DMS 273 (cell line): ENCODE results near the gene RTF2.
A peak's percentile ranks its signal among the peaks of the same experiment; 100 is the strongest.
"Not testable (repeated sequence)": the region's sequence is repeated elsewhere in the genome, so short reads cannot be mapped to it uniquely, and the experiment has no call there.

ENCODE experiments used
- DNase-seq: peaks from one replicate; lab custom pipeline; 2025; ENCODE audit not compliant: unreplicated experiment; lab: John Stamatoyannopoulos, UW

Gene RTF2

DNA sequence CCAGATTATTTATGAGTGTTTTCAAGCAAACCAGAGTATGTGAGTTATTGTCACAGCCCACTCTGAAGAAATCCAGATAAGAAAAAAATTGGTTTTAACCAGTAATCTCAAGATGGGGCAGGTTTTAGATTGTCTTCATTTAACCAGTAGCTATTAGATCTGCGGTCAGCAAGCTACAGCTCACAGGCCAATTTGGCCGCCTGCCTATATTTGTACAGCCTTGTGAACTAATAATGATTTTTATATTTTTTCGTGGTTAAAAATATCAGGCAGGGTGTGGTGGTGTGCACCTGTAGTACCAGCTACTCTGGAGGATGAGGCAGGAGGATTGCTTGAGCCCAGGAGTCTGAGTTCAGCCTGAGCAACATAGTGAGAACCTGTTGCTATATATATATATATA is 69.6 kb downstream of the RTF2 start:
- DNase-seq = no peak

DNA sequence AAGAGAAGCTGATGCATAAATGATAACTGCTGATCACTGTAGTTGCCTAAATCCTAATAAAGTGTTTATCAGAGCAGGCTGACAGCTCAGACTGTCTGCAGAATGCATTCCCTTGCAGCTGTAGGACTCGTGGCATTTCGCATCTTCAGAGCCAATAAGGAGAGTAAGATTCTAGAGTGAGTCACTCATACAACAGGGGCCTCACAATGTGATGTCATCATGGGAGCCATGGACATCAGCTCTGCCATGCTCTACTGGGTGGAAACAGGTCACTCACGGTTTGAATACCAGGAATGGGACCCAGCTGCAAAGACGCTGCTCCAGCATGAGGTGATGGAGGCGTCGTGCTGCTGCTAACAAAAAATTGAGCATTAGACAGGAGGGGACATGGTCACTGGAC is 72.0 kb downstream of the RTF2 start:
- DNase-seq = no peak

DNA sequence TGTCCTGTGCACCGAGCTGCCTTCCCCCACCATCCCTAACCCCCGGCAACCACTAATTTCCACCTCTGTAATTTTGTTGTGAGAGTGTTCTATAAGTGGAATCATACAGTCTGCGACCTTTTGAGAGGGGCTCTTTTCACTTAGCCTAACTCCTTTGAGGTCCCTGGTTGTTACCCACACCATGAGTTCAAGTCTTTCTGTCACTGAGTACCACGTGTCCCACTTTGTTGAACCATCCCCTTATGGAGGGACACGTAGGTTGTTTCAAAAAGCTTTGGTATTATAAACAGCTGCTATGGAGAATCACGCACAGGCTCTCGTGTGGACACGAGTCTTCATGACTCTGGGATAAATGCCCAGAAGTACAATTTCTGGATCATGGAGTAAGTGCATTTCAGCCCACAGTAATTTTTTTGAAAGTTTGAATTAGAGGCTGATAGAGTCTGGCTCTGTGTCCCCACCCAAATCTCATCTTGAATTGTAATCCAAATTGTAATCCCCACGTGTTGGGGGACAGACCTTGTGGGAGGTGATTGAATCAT is 74.1 kb downstream of the RTF2 start:
- no peak for DNase-seq

DNA sequence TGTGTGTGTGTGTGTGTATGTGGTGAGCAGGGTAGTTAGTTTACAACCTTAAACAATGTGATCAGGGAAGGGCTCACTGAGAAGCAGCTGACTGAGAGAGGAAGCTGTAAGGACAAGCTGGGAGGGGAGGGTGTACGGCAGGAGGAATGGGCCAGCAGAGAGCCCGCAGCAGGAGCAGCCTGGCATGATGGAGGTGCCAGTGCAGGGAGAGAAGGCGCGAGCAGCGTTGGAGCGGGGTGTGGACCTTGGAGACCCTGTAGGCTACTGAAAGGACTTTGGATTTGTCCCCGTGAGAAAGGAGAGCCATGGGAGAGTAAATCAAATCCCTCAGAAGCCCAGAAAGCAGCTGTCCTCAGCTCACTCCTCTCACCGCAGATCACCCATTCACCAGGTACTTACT is 83.1 kb downstream of the RTF2 start:
- no peak for DNase-seq

DNA sequence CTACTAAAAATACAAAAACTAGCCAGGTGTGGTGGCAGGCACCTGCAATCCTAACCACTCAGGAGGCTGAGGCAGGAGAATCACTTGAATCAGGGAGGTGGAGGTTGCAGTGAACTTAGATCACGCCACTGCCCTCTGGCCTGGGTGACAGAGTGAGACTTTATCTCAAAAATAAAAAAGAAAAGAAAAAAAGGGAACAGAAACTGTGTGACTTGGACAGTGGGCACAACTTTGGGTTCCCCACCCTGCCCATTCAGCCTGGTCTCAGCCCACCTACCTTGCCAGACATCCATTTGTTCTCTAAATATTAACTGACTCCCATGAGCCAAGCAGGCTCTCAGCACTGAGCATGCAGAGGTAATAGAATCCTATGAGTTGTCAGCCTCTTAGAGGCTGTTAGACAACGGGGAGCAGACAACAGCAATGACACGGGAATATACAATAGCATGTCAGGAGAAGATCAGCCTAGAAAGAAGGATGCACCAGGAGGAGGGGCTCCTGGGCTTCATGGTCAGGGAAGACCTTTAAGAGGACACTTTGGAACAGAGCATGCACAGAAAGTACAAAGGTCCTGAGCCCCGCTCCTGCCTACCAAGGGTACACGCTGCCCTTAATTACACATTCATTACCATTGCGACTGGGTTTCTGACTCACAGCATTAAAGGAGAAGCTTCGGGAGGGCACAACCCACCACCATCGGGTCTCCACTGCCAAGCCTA is 84.6 kb downstream of the RTF2 start:
- peak; percentile 13 for DNase-seq

DNA sequence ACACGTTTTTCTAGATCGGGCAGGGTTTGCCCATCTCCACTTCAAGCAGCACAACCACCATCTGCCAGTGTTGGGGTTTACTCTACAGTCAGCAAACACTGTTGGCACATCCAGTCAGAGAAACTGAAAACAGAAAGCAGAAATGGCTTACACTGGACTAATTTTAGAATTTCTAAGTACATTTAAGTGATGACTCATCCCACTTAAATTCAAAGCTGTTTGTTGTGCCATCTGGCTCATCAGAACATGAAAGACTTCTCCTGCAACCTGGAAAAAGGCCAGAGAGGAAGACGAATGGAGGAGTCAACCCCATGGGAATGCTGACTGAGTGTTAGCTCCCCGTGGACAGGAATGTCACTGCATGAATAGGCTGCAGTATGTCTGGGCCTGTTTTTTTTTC is 86.4 kb downstream of the RTF2 start:
- peak; percentile 99 for DNase-seq

DNA sequence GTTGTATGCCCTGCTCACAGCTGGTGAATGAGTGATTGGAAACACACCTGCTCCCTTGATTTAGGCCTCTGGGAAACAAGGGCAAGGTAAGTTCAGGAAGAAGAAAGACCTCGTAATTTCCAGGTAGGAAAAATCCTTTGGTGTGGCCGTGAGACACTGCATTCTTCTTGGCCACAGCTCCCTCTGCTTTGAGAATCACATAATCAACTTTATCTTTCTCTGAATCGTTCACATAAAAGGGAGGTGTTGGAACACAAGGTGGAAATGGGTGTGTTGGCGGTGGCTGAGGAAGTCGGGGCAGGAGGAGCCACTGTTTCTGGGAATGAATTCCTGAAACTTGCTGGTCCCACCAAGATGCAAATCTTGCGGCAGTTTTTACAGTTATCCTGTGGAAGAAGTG is 90.5 kb downstream of the RTF2 start:
- no peak for DNase-seq

DNA sequence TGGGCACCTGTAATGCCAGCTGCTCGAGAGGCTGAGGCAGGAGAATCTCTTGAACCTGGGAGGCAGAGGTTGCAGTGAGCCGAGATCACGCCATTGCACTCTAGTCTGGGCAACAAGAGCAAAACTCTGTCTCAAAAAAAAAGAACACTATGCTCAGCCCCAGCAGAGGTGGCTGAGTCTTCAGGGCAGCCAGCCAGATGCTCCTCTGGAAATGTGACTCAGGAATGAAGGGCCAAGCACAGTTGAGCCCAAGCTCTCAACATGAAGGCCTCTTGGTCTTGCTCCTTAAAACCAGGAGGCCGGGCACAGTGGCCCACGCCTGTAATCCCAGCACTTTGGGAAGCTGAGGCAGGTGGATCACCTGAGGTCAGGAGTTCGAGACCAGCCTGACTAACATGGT is 96.1 kb downstream of the RTF2 start:
- DNase-seq = not testable (repeated sequence)

DNA sequence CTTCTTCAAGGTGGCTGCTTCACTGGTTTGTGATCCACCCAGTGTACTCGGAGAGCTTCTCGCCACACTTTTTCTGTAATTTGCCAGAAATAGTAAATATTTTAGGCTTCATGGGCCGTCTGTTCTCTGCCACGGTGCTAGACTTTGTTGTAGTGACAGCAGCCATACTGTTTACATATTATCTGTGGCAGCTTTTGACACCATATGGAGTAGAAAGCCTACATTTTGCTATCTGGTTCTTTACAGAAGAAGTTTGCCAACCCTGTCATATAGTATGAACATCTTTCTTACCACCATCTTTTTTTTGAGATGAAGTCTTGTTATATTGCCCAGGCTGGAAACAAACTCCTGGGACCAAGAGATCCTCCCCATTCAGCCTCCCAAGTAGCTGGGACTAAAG is 97.1 kb downstream of the RTF2 start:
- DNase-seq = peak; percentile 24

DNA sequence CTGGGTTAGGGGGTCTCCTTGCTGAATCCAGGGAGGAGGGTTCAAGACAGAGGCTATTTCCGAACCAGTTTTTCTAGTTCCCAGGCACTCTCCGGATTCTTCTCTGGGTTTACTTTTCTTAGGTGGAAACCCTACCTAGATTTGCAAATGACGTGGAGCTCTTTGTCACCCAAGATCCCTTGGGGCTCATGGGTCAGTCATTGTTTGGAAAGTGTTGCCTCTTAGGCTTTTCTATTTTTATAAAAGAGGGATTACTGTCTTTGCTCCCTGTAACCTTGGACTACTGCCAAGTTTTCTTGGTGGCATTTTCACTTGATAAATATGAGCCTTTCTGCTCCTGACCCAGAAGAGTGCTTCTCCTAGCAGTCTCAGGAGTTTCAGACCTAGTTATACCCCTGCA is 98.2 kb downstream of the RTF2 start:
- peak; percentile 60 for DNase-seq
